HK-2 (cell line): ENCODE results near the gene PCDH9.
"Not testable (repeated sequence)": the region's sequence is repeated elsewhere in the genome, so short reads cannot be mapped to it uniquely, and the experiment has no call there.

ENCODE experiments used
- DNase-seq: peaks from one replicate; pipeline ENCODE4 v3.0.0-alpha.2; 2018; ENCODE audit not compliant: unreplicated experiment

Gene PCDH9

GRCh38 chr13:66275416-66275815, 954.7 kb downstream of the PCDH9 start:
- no peak for DNase-seq

GRCh38 chr13:66273011-66273410, 957.1 kb downstream of the PCDH9 start:
- no peak for DNase-seq

- no peak for DNase-seq
Measured at GRCh38 chr13:66266761-66267160, 963.4 kb downstream of the PCDH9 start.

GRCh38 chr13:66266348-66266747, 963.8 kb downstream of the PCDH9 start:
- DNase-seq, result no peak

- DNase-seq, result no peak
Measured at GRCh38 chr13:66265371-66265770, 964.8 kb downstream of the PCDH9 start.

GRCh38 chr13:66264971-66265370, 965.2 kb downstream of the PCDH9 start:
- DNase-seq, result no peak

- DNase-seq, result no peak
Measured at GRCh38 chr13:66262330-66262729, 967.8 kb downstream of the PCDH9 start.

GRCh38 chr13:66259426-66259825, 970.7 kb downstream of the PCDH9 start:
- not testable (repeated sequence) for DNase-seq
